Mesothelial cell of epicardium (in vitro differentiated cells): ENCODE data around the gene MRPL51. TPM values are rescaled to one million over a fixed set of nuclear protein-coding genes. Genes with fewer than 3 reads are reported as not detected.
A peak's percentile ranks its signal among the peaks of the same experiment; 100 is the strongest.
"Not testable (repeated sequence)": the region's sequence is repeated elsewhere in the genome, so short reads cannot be mapped to it uniquely, and the experiment has no call there.

Experiments
- DNase-seq, 2 experiments: peaks; one replicate each; pipeline ENCODE4 v3.0.0; 2021; ENCODE audit warnings: low spot score in 2 of 2; ENCODE audit not compliant: unreplicated experiment in 2 of 2
- H3K27ac Mint-ChIP-seq: 2 replicates; pipeline ENCODE4 v1.8.0; 2021; ENCODE audit warnings: mixed read lengths
- H3K27me3 Mint-ChIP-seq: 2 replicates; pipeline ENCODE4 v1.8.0; 2021; ENCODE audit warnings: low read depth, mixed read lengths
- H3K36me3 Mint-ChIP-seq: 2 replicates; pipeline ENCODE4 v1.8.0; 2021; ENCODE audit warnings: mixed read lengths
- H3K4me1 Mint-ChIP-seq: 2 replicates; pipeline ENCODE4 v1.8.0; 2021; ENCODE audit warnings: mixed read lengths
- H3K4me3 Mint-ChIP-seq: 2 replicates; pipeline ENCODE4 v1.8.0; 2021; ENCODE audit warnings: mild to moderate bottlenecking, moderate library complexity, mixed read lengths
- H3K9me3 Mint-ChIP-seq: 2 replicates; pipeline ENCODE4 v1.8.0; 2021; ENCODE audit warnings: mixed read lengths
- CTCF ChIP-seq: fragments of 200-600 bp; sonication (generic); IDR thresholded peaks from one replicate; pipeline ENCODE4 v1.5.0; 2021; ENCODE audit warnings: antibody characterized with exemption; ENCODE audit not compliant: unreplicated experiment
- total RNA-seq: library from RNA; stranded (reverse); gene quantifications from 3 replicates; pipeline ENCODE4 v1.2.1, GENCODE V29; 2021

Gene MRPL51
- total RNA-seq, 1 donor from 2014 or later, result 137 TPM

GRCh38 chr12:6500466-6500865 is 7.4 kb upstream of the MRPL51 start:
- DNase-seq, result no peak
- Mint-ChIP-seq H3K27ac (no peak overlapping the region), H3K4me1 (peaks cover 1% of the 10 kb centered on the region), H3K36me3 (peaks cover 20% of the 10 kb centered on the region), H3K27me3 (no peaks in the 10 kb centered on the region), H3K4me3 (no peak overlapping the region), H3K9me3 (no peaks in the 10 kb centered on the region)
- TF ChIP-seq CTCF, result no peak

GRCh38 chr12:6497291-6497690 is 4.2 kb upstream of the MRPL51 start:
- H3K36me3 Mint-ChIP-seq, result peaks cover 11% of the 10 kb centered on the region
- not testable (repeated sequence) for H3K4me3 Mint-ChIP-seq, H3K27me3 Mint-ChIP-seq, DNase-seq, H3K9me3 Mint-ChIP-seq
- H3K27ac Mint-ChIP-seq, result peak overlapping the region; percentile 17
- peaks cover 20% of the 10 kb centered on the region for H3K4me1 Mint-ChIP-seq

DNA sequence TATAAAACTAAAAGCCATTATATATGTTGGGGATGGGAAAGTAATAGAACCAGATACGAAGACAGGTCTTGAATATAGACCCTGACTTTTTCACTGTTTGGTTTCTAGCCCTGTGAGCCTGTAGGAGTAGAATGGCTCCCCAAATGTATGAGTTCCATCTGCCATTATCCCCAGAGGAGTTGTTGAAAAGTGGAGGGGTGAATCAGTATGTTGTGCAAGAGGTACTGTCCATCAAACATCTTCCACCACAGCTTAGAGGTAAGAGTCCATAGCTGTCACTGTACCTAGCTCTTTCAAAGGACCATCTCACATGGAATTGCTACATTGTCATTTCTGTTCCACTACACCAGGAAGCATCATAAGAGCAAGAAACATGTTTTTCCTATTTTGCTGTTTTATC is 1.9 kb upstream of the MRPL51 start:
- peaks cover 11% of the 10 kb centered on the region for H3K36me3 Mint-ChIP-seq
- DNase-seq, result no peak
- H3K27ac Mint-ChIP-seq, result no peak overlapping the region
- no peak for TF ChIP-seq CTCF
- no peaks in the 10 kb centered on the region for H3K27me3 Mint-ChIP-seq
- H3K4me3 Mint-ChIP-seq, result peak overlapping the region; percentile 90
- no peaks in the 10 kb centered on the region for H3K9me3 Mint-ChIP-seq
- H3K4me1 Mint-ChIP-seq, result peaks cover 24% of the 10 kb centered on the region

DNA sequence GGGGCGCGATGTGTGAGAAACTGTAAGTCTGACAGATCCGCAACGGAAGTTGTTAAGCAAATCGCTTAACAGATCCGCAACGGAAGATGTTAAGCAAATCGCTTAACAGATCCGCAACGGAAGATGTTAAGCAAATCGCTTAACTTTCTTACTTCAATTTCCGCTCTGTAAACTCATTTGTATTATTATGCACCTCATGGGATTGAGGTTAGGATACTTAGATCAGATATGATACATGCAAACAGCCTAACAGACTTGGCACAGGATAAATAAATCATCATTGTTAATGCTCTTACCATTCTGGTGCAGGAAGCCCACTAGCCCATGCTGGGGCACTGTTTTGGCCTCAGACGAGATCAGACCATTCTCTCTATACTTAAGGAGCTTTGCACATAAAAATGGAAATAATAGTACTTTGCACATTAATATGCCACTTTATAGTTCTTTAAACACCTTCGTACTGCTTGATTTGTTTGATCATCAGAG is 1.2 kb upstream of the MRPL51 start:
- H3K27ac Mint-ChIP-seq, result peak overlapping the region; percentile 96
- no peaks in the 10 kb centered on the region for H3K27me3 Mint-ChIP-seq
- H3K4me3 Mint-ChIP-seq, result peak overlapping the region; percentile 90
- TF ChIP-seq CTCF, result no peak
- peaks cover 24% of the 10 kb centered on the region for H3K4me1 Mint-ChIP-seq
- H3K9me3 Mint-ChIP-seq, result no peaks in the 10 kb centered on the region
- no peak for DNase-seq
- peaks cover 10% of the 10 kb centered on the region for H3K36me3 Mint-ChIP-seq

DNA sequence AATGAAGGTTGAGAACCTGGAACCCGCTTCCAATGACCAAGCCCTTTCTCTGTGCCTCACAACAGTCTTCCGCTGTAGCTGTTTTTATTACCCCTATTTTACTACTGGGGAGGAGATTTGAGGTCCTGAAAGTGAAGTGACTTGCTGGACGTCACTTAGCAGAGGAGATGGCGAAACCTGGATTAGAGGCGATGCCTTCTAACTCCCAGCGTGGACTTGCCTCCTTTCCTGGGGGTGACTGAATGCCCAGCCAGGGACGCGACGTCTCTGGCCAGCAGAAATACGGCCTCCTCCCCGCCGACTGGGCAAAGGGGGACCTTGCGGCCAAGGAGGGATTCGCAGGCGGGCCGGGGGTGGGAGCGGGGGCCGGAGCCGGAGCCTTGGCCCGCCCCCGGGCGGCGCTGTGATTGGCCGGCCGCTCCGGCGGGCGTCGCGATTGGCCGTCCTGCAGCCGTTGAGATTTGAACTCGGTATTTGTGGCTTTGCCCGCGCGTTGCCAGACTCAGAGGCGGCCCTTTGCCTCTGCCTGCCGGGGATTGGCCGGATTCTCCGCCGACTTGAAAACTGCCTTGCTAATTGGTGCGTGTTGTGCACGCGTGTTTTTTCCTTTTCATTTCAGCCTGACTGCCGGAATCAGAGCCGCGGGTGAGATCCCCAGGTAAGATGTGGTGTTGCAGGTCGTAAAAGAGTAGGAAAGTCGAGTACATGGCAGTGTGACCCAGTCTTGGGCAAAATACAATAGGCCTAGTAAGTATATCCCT is 615 bp upstream of the MRPL51 start, which contains the start of gene NCAPD2:
TSS of gene NCAPD2 (plus strand) at position 606 of the 761 bp plus-strand sequence. CDS start 997 bp downstream, outside the sequence.
- H3K4me1 Mint-ChIP-seq, result peaks cover 24% of the 10 kb centered on the region
- peak; percentile 23 for TF ChIP-seq CTCF
- H3K36me3 Mint-ChIP-seq, result peaks cover 8% of the 10 kb centered on the region
- peak within 1 kb of the TSS; percentile 90 for H3K4me3 Mint-ChIP-seq
- no peaks in the 10 kb centered on the region for H3K9me3 Mint-ChIP-seq
- DNase-seq, result peak; percentile 84 to 92
- no peaks in the 10 kb centered on the region for H3K27me3 Mint-ChIP-seq
- H3K27ac Mint-ChIP-seq, result peak within 1 kb of the TSS; percentile 97

DNA sequence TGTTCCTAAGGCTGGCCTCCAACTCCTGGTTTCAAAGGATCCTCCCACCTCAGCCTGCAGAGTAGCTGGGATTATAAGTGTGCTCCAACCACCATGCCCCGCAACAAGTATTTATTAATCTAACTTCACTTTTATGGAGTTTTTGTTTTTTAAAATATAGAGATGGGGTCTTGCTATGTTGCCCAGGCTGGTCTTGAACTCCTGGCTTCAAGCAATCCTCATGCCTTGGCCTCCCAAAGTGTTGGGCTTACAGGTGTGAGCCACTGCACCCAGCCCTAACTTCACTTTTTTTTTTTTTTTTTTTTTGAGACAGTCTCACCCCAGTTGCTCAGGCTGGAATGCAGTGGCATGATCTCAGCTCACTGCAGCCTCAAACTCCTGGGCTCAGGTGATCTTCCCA is 2.4 kb downstream of the MRPL51 start:
- not testable (repeated sequence) for H3K27me3 Mint-ChIP-seq, H3K9me3 Mint-ChIP-seq, DNase-seq, H3K27ac Mint-ChIP-seq, H3K4me3 Mint-ChIP-seq, H3K36me3 Mint-ChIP-seq
- peaks cover 24% of the 10 kb centered on the region for H3K4me1 Mint-ChIP-seq
